ENCODE data around the gene SERPINA5. TPM values are rescaled to one million over a fixed set of nuclear protein-coding genes. Genes with fewer than 3 reads are reported as not detected.

Gene SERPINA5
- total and polyA plus RNA-seq, 2 of the 13 experiments (the other 11 are each of a cell fraction or from before 2014, with no cell fraction given), result 449 to 498 TPM

- TF ChIP-seq SMC3 (IDR thresholded peaks at IDR 0.05; ENCODE audit: low read length), result peak; percentile 46
- no peak for TF ChIP-seq ZNF296 (CRISPR knock-in tag; conservative IDR thresholded peaks at IDR 0.05)
- 0 out of 2 replicates have a peak, but pooled peaks have one; percentile 13 for TF ChIP-seq THRA (CRISPR knock-in tag; IDR thresholded peaks at IDR 0.05; ENCODE audit: borderline replicate concordance)
- TF ChIP-seq ZNF18 (CRISPR knock-in tag; IDR thresholded peaks at IDR 0.05; ENCODE audit: insufficient replicate concordance), result no peak
- TF ChIP-seq KDM6A (CRISPR knock-in tag; IDR thresholded peaks at IDR 0.05; ENCODE audit: low read depth), result no peak
- TF ChIP-seq ELF3 (CRISPR knock-in tag; IDR thresholded peaks at IDR 0.05), result 0 out of 2 replicates have a peak, but pooled peaks have one; percentile 12
- peak; percentile 63 for TF ChIP-seq RAD21 (CRISPR knock-in tag; IDR thresholded peaks at IDR 0.05)
- peak; percentile 94 for TF ChIP-seq NR2C2 (CRISPR knock-in tag; IDR thresholded peaks at IDR 0.05; ENCODE audit: borderline replicate concordance)
- 0 out of 2 replicates have a peak, but pooled peaks have one; percentile 11 for TF ChIP-seq FOXA3 (CRISPR knock-in tag; IDR thresholded peaks at IDR 0.05)
- no peak for TF ChIP-seq ZNF362 (CRISPR knock-in tag; IDR thresholded peaks at IDR 0.05; ENCODE audit: borderline replicate concordance)
- 0 out of 2 replicates have a peak, but pooled peaks have one; percentile 29 for TF ChIP-seq KAT8 (CRISPR knock-in tag; IDR thresholded peaks at IDR 0.05)
- TF ChIP-seq CTCF (CRISPR knock-in tag; IDR thresholded peaks at IDR 0.05), result peak; percentile 72
- peak; percentile 56 for TF ChIP-seq ZBTB40 (IDR thresholded peaks at IDR 0.05)
- no peak for TF ChIP-seq ZBTB40 (CRISPR knock-in tag; IDR thresholded peaks at IDR 0.05)
- TF ChIP-seq ZNF7 (CRISPR knock-in tag; IDR thresholded peaks at IDR 0.05), result no peak
Observed at GRCh38 chr14:94536836-94537235, 44.4 kb upstream of the SERPINA5 start (continued).
